Measurements from ENCODE around the gene ZNF608.

Gene ZNF608

GRCh38 chr5:124704594-124705284 lies 41.7 kb downstream of the ZNF608 start:
- TF ChIP-seq, protein P1, sequence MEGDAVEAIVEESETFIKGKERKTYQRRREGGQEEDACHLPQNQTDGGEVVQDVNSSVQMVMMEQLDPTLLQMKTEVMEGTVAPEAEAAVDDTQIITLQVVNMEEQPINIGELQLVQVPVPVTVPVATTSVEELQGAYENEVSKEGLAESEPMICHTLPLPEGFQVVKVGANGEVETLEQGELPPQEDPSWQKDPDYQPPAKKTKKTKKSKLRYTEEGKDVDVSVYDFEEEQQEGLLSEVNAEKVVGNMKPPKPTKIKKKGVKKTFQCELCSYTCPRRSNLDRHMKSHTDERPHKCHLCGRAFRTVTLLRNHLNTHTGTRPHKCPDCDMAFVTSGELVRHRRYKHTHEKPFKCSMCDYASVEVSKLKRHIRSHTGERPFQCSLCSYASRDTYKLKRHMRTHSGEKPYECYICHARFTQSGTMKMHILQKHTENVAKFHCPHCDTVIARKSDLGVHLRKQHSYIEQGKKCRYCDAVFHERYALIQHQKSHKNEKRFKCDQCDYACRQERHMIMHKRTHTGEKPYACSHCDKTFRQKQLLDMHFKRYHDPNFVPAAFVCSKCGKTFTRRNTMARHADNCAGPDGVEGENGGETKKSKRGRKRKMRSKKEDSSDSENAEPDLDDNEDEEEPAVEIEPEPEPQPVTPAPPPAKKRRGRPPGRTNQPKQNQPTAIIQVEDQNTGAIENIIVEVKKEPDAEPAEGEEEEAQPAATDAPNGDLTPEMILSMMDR (conservative IDR thresholded peaks at IDR 0.05; ENCODE audit: low read depth), result no peak
- H3K27ac ChIP-seq, result no peak overlapping the region
- POLR2A ChIA-PET (ENCODE audit: low non-redundant PET), result no interaction called here
- DNase-seq (ENCODE audit: low spot score), result no peak
- CTCF ChIA-PET, result interaction anchor here (0.6 kb wide), 1 partner anchor 22 kb away, joined by 4 read pairs; no protein-coding TSS in a partner anchor

DNA sequence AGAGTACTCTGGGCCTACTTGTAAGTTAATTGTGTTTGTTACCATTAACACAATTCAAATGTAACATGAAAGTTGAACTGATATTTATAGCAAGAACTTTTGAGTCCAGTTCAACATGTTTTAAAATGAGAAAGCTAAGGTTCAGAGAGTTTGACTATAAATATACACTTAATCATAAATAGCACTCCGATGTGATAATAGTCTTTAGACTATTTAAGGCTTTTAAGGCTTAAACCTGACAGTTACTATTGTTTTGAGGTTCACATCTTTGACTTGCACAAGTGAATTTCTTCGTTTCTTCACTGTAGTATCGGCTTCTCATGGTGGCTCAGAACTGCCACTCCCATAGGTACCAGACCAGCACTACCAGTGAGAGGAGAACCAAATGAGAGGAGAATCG lies 42.4 kb downstream of the ZNF608 start:
- TF ChIP-seq, protein P1 (conservative IDR thresholded peaks at IDR 0.05; ENCODE audit: low read depth), result no peak
- ChIA-PET POLR2A (ENCODE audit: low non-redundant PET) (no interaction called here), CTCF (interaction anchor here (0.6 kb wide), 1 partner anchor 21 kb away, joined by 4 read pairs; no protein-coding TSS in a partner anchor)
- no peak overlapping the region for H3K27ac ChIP-seq
- no peak for DNase-seq (ENCODE audit: low spot score)

DNA sequence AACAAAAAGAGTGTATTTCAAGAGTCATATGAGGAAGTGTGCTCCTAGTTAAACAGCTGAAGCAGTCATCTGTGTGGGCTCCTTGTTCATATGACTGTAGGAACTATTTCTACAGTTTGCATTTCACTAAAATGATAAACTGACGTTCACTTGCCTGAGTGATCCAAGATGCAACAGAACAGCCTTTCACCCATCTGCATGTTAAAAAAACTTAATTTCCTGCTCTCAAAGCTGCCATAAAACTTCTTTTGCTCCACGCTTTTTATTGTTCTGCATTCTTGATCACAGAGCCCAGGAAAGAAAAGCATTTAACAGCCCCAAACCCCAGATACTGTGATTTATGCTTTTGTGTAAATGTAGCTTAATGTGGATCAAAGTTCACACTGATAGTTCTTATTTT lies 43.9 kb downstream of the ZNF608 start:
- POLR2A ChIA-PET (ENCODE audit: low non-redundant PET), result no interaction called here
- DNase-seq (ENCODE audit: low spot score), result no peak
- no peak overlapping the region for H3K27ac ChIP-seq

GRCh38 chr5:124701873-124702425 lies 44.5 kb downstream of the ZNF608 start:
- H3K27ac ChIP-seq, result no peak overlapping the region
- POLR2A ChIA-PET (ENCODE audit: low non-redundant PET), result no interaction called here
- no peak for DNase-seq (ENCODE audit: low spot score)
- TF ChIP-seq, protein P1 (conservative IDR thresholded peaks at IDR 0.05; ENCODE audit: low read depth), result no peak
- CTCF ChIA-PET, result no interaction called here

More for the DNA sequence above, 43.9 kb downstream of the ZNF608 start:
- TF ChIP-seq, protein P1 (conservative IDR thresholded peaks at IDR 0.05; ENCODE audit: low read depth), result no peak
- CTCF ChIA-PET, result no interaction called here

- CTCF ChIA-PET, result no interaction called here
- H3K27ac ChIP-seq, result no peak overlapping the region
- POLR2A ChIA-PET (ENCODE audit: low non-redundant PET), result no interaction called here
Observed at GRCh38 chr5:124701016-124701415, 45.4 kb downstream of the ZNF608 start.

GRCh38 chr5:124700333-124700732 lies 46.1 kb downstream of the ZNF608 start:
- POLR2A ChIA-PET (ENCODE audit: low non-redundant PET), result no interaction called here

More at GRCh38 chr5:124701016-124701415, 45.4 kb downstream of the ZNF608 start:
- no peak for DNase-seq (ENCODE audit: low spot score)
- TF ChIP-seq, protein P1 (conservative IDR thresholded peaks at IDR 0.05; ENCODE audit: low read depth), result no peak

More at GRCh38 chr5:124700333-124700732, 46.1 kb downstream of the ZNF608 start:
- TF ChIP-seq, protein P1 (conservative IDR thresholded peaks at IDR 0.05; ENCODE audit: low read depth), result no peak
- CTCF ChIA-PET, result interaction anchor here (0.6 kb wide), 1 partner anchor 19 kb away, joined by 3 read pairs; no protein-coding TSS in a partner anchor
- no peak overlapping the region for H3K27ac ChIP-seq
- no peak for DNase-seq (ENCODE audit: low spot score)

All from RWPE1 (cell line).